H1 (cell line): ENCODE measurements around the gene GFM1. TPM values are rescaled to one million over a fixed set of nuclear protein-coding genes. Genes with fewer than 3 reads are reported as not detected.

Experiments
- CTCF ChIA-PET: fragments of 300-600 bp; sonication (Branson Sonifier 250); formaldehyde crosslinking; loops from one replicate; lab custom pipeline; 2021; ENCODE audit not compliant: partially characterized antibody; lab: Charles Lee
- POLR2A ChIA-PET: fragments of 300-600 bp; sonication (Branson Sonifier 250); formaldehyde crosslinking; loops from one replicate; lab custom pipeline; 2021; ENCODE audit warnings: inconsistent platforms; ENCODE audit not compliant: partially characterized antibody; lab: Charles Lee
- DNase-seq, 2 experiments: peaks; one replicate each; pipeline versions ENCODE4 v3.0.0 to v3.0.0-alpha.2; 2010 to 2022; ENCODE audit warnings: low spot score in 2 of 2, low read depth in 1 of 2, mixed read lengths in 1 of 2
- FAIRE-seq: peaks from 2 replicates; lab custom pipeline; 2011; peaks lifted over from hg19 to GRCh38; lab: Jason Lieb, UNC
- H2AFZ ChIP-seq: 2 replicates; pipeline ENCODE4 v1.8.1; 2012; ENCODE audit warnings: low read length, inconsistent platforms
- H2AK5ac ChIP-seq: 2 replicates; pipeline ENCODE4 v1.6.1; 2013; ENCODE audit warnings: low read depth, low read length
- H2BK120ac ChIP-seq: replicated peaks from 2 replicates; pipeline ENCODE3; 2013; ENCODE audit warnings: low read depth, low read length, inconsistent platforms
- H2BK12ac ChIP-seq: 2 replicates; pipeline ENCODE4 v1.6.1; 2013; ENCODE audit warnings: low read depth, low read length
- H2BK15ac ChIP-seq: 2 replicates; pipeline ENCODE4 v1.6.1; 2013; ENCODE audit warnings: low read length
- H2BK20ac ChIP-seq: 2 replicates; pipeline ENCODE4 v1.6.1; 2013; ENCODE audit warnings: low read length
- H2BK5ac ChIP-seq: 2 replicates; pipeline ENCODE4 v1.6.1; 2013; ENCODE audit warnings: low read depth, low read length
- H3K14ac ChIP-seq: 2 replicates; pipeline ENCODE4 v1.6.1; 2013; ENCODE audit warnings: inconsistent platforms; ENCODE audit not compliant: insufficient read length
- H3K18ac ChIP-seq: 2 replicates; pipeline ENCODE4 v1.6.1; 2013; ENCODE audit warnings: low read length; ENCODE audit errors: extremely low read depth
- H3K23ac ChIP-seq: 2 replicates; pipeline ENCODE4 v1.6.1; 2013; ENCODE audit warnings: inconsistent platforms; ENCODE audit not compliant: insufficient read length
- H3K23me2 ChIP-seq: 2 replicates; pipeline ENCODE4 v1.6.1; 2013; ENCODE audit warnings: low read depth, low read length
- H3K27ac ChIP-seq: 2 replicates; pipeline ENCODE4 v1.6.1; 2011; ENCODE audit warnings: low read depth, low read length, inconsistent platforms
- H3K27me3 ChIP-seq, 4 experiments: replicated peaks in 1 of 4; 1 replicate in 1 of 4; 2 replicates in 3 of 4; pipeline versions ENCODE4 v1.6.1 to v1.8.1; 2011 to 2013; ENCODE audit warnings: low read length in 3 of 4, mild to moderate bottlenecking in 3 of 4, inconsistent platforms in 2 of 4, mixed read lengths in 2 of 4, moderate library complexity in 1 of 4; ENCODE audit not compliant: control insufficient read depth in 3 of 4, insufficient read depth in 3 of 4; ENCODE audit errors: extremely low read depth in 1 of 4
- H3K36me3 ChIP-seq, 4 experiments: 2 replicates each; pipeline versions ENCODE4 v1.6.1 to v1.8.1; 2011 to 2013; ENCODE audit warnings: mild to moderate bottlenecking in 4 of 4, low read length in 3 of 4, moderate library complexity in 2 of 4, control low read depth in 1 of 4, inconsistent platforms in 1 of 4; ENCODE audit not compliant: insufficient read depth in 4 of 4, control insufficient read depth in 2 of 4
- H3K4ac ChIP-seq: replicated peaks from 2 replicates; pipeline ENCODE3; 2013; ENCODE audit warnings: low read length, low read depth, mixed read lengths, inconsistent platforms; ENCODE audit not compliant: insufficient read length
- H3K4me1 ChIP-seq, 4 experiments: replicated peaks in 1 of 4; 1 replicate in 1 of 4; 2 replicates in 3 of 4; pipeline versions ENCODE4 v1.6.1 to v1.8.1; 2011 to 2013; ENCODE audit warnings: low read length in 3 of 4, inconsistent platforms in 2 of 4, mixed read lengths in 1 of 4; ENCODE audit not compliant: insufficient read depth in 4 of 4, control insufficient read depth in 3 of 4
- H3K4me2 ChIP-seq, 2 experiments: 2 replicates each; pipeline versions ENCODE4 v1.6.1 to v1.8.1; 2011 to 2013; ENCODE audit warnings: low read depth in 2 of 2, low read length in 2 of 2, control low read depth in 1 of 2, inconsistent platforms in 1 of 2, mild to moderate bottlenecking in 1 of 2; ENCODE audit not compliant: insufficient read depth in 1 of 2
- H3K4me3 ChIP-seq, 4 experiments: fragments of 200-600, 300-600 bp in 1 of 4; sonication (generic), shearing (Covaris generic), sonication (Bioruptor Twin) in 1 of 4; 2 replicates each; pipeline versions ENCODE4 v1.5.1 to v1.8.1; 2011 to 2016; ENCODE audit warnings: low read length in 4 of 4, low read depth in 3 of 4, control low read depth in 2 of 4, inconsistent platforms in 2 of 4, mild to moderate bottlenecking in 2 of 4, mixed read lengths in 1 of 4, moderate library complexity in 1 of 4; ENCODE audit not compliant: insufficient read depth in 2 of 4; ENCODE audit errors: extremely low read depth in 1 of 4
- H3K56ac ChIP-seq: replicated peaks from 2 replicates; pipeline ENCODE3; 2013; ENCODE audit warnings: low read depth, mild to moderate bottlenecking, mixed read lengths, low read length, inconsistent platforms; ENCODE audit not compliant: insufficient read length
- H3K79me1 ChIP-seq: 2 replicates; pipeline ENCODE4 v1.6.1; 2013; ENCODE audit warnings: low read depth, low read length, control low read depth
- H3K79me2 ChIP-seq, 2 experiments: 2 replicates each; pipeline versions ENCODE4 v1.6.1 to v1.8.1; 2012 to 2013; ENCODE audit warnings: low read length in 2 of 2, mild to moderate bottlenecking in 2 of 2, inconsistent platforms in 1 of 2; ENCODE audit not compliant: insufficient read depth in 2 of 2, control insufficient read depth in 1 of 2
- H3K9ac ChIP-seq, 4 experiments: replicated peaks in 1 of 4; 1 replicate in 1 of 4; 2 replicates in 3 of 4; pipeline versions ENCODE4 v1.6.1 to v1.8.1; 2011 to 2013; ENCODE audit warnings: low read depth in 3 of 4, low read length in 3 of 4, control low read depth in 2 of 4, mild to moderate bottlenecking in 2 of 4, moderate library complexity in 2 of 4, inconsistent platforms in 1 of 4; ENCODE audit errors: extremely low read depth in 1 of 4
- H3K9me3 ChIP-seq, 2 experiments: 2 replicates each; pipeline versions ENCODE4 v1.6.1 to v1.8.1; 2012 to 2013; ENCODE audit warnings: mild to moderate bottlenecking in 2 of 2, moderate library complexity in 2 of 2, control low read depth in 1 of 2, inconsistent platforms in 1 of 2, low read depth in 1 of 2, low read length in 1 of 2, mixed read lengths in 1 of 2; ENCODE audit not compliant: insufficient read depth in 2 of 2
- H4K20me1 ChIP-seq, 2 experiments: replicated peaks in 1 of 2; 2 replicates each; pipeline versions ENCODE3 to v1.8.1; 2011 to 2013; ENCODE audit warnings: inconsistent platforms in 2 of 2, low read length in 2 of 2, mild to moderate bottlenecking in 1 of 2; ENCODE audit not compliant: insufficient read depth in 2 of 2, control insufficient read depth in 1 of 2
- H4K5ac ChIP-seq: 2 replicates; pipeline ENCODE4 v1.6.1; 2013; ENCODE audit warnings: low read length, low read depth, mixed read lengths, inconsistent platforms; ENCODE audit not compliant: insufficient read length
- H4K8ac ChIP-seq: 2 replicates; pipeline ENCODE4 v1.8.0; 2013; ENCODE audit warnings: mild to moderate bottlenecking, moderate library complexity, low read length, inconsistent platforms; ENCODE audit not compliant: insufficient read depth; ENCODE audit errors: extremely low read depth
- H4K91ac ChIP-seq: replicated peaks from 2 replicates; pipeline ENCODE3; 2013; ENCODE audit warnings: low read length, mixed read lengths, inconsistent platforms; ENCODE audit not compliant: insufficient read length
- BACH1 ChIP-seq: IDR thresholded peaks from 2 replicates; pipeline ENCODE4 v1.6.1; 2012; ENCODE audit warnings: low read length, improper control_type of control experiment
- BCL11A ChIP-seq, 2 experiments: IDR thresholded peaks; one replicate each; pipeline ENCODE4 v1.6.1; 2011; ENCODE audit warnings: low read depth in 2 of 2, low read length in 2 of 2, mild to moderate bottlenecking in 2 of 2
- BRCA1 ChIP-seq: IDR thresholded peaks from 2 replicates; pipeline ENCODE4 v1.6.1; 2012; ENCODE audit warnings: low read depth, low read length, improper control_type of control experiment
- CBX5 ChIP-seq: fragments of 300-800, 300-1000 bp; sonication (generic); IDR thresholded peaks from 2 replicates; pipeline ENCODE4 v1.7.1; 2016; ENCODE audit warnings: antibody characterized with exemption, low read length, low read depth
- CBX8 ChIP-seq: fragments of 300-800, 300-1000 bp; sonication (generic); IDR thresholded peaks from 2 replicates; pipeline ENCODE4 v1.7.1; 2016; ENCODE audit warnings: low read depth, low read length, borderline replicate concordance
- CEBPB ChIP-seq: IDR thresholded peaks from 2 replicates; pipeline ENCODE4 v1.6.1; 2012; ENCODE audit warnings: low read depth, low read length
- CHD2 ChIP-seq: IDR thresholded peaks from 2 replicates; pipeline ENCODE4 v1.6.1; 2012; ENCODE audit warnings: low read length, improper control_type of control experiment
- NANOG ChIP-seq: IDR thresholded peaks from 2 replicates; pipeline ENCODE4 v1.6.1; 2011; ENCODE audit warnings: low read length, low read depth, mild to moderate bottlenecking, inconsistent platforms; ENCODE audit not compliant: insufficient read depth, poor library complexity, severe bottlenecking
- NRF1 ChIP-seq: IDR thresholded peaks from 2 replicates; pipeline ENCODE4 v1.6.1; 2011; ENCODE audit warnings: mild to moderate bottlenecking, low read depth, low read length, improper control_type of control experiment
- RNF2 ChIP-seq: fragments of 200-900, 300-1000 bp; sonication (generic); IDR thresholded peaks from 2 replicates; pipeline ENCODE4 v1.7.1; 2016; ENCODE audit warnings: borderline replicate concordance, low read depth, mild to moderate bottlenecking, antibody characterized with exemption, low read length; ENCODE audit not compliant: poor library complexity, severe bottlenecking; ENCODE audit errors: missing control alignments
- SAP30 ChIP-seq: fragments of 300-600 bp; sonication (generic); IDR thresholded peaks from 2 replicates; pipeline ENCODE4 v1.7.1; 2012; ENCODE audit warnings: low read length, moderate library complexity, mild to moderate bottlenecking, inconsistent platforms; ENCODE audit not compliant: insufficient read depth, insufficient replicate concordance
- SIX5 ChIP-seq: IDR thresholded peaks from 2 replicates; pipeline ENCODE4 v1.6.1; 2011; ENCODE audit warnings: mild to moderate bottlenecking, low read depth, low read length
- SP4 ChIP-seq: IDR thresholded peaks from 2 replicates; pipeline ENCODE4 v1.6.1; 2012; ENCODE audit warnings: low read length, inconsistent platforms
- TAF1 ChIP-seq: IDR thresholded peaks from 2 replicates; pipeline ENCODE4 v1.6.1; 2011; ENCODE audit warnings: mild to moderate bottlenecking, low read depth, low read length
- TBP ChIP-seq: IDR thresholded peaks from 2 replicates; pipeline ENCODE4 v1.6.1; 2011; ENCODE audit warnings: low read depth, low read length, improper control_type of control experiment
- TCF12 ChIP-seq: IDR thresholded peaks from 2 replicates; pipeline ENCODE4 v1.6.1; 2011; ENCODE audit warnings: low read depth, mild to moderate bottlenecking, low read length
- WGBS, 2 experiments: shearing (Covaris generic) in 1 of 2; methylation state at CpG; one replicate each; pipeline versions ENCODE4 v1.1.6 to v1.1.7; 2013 to 2015; ENCODE audit warnings: low lambda C conversion rate in 2 of 2, mixed read lengths in 2 of 2, inconsistent platforms in 1 of 2, low coverage in 1 of 2, missing lambda C conversion rate in 1 of 2; ENCODE audit not compliant: insufficient replicate concordance in 2 of 2, insufficient coverage in 1 of 2, insufficient read length in 1 of 2; ENCODE audit errors: extremely low coverage in 1 of 2, missing lambda C conversion rate in 1 of 2; 5-methylcytosine and 5-hydroxymethylcytosine counted together
- polyA plus RNA-seq, 7 experiments: library from polyadenylated mRNA; depleted of rRNA in 3 of 7; stranded (reverse) in 5 of 7; unstranded in 2 of 7; fragments of >200 nt in 5 of 7; fragments of 200-250 nt in 2 of 7; gene quantifications; 1 replicate in 5 of 7; 2 replicates in 1 of 7; 4 replicates in 1 of 7; pipeline versions ENCODE4 v1.2.1 to v1.2.3, GENCODE V29; 2011 to 2013; ENCODE audit warnings: missing spikeins in 2 of 7, mixed read lengths in 2 of 7
- total RNA-seq: library from RNA; stranded (reverse); fragmentation: NEBNext Ultra II Directional; extraction: Animal tissue kit (Norgen Biotek cat#: 25700); gene quantifications from 2 replicates; pipeline ENCODE4 v1.2.1, GENCODE V29; 2021

The GFM1 gene
- total and polyA plus RNA-seq, 2 of the 8 experiments (the other 6 are each of a cell fraction or from before 2014, with no cell fraction given), result 10.9 to 45.3 TPM

GRCh38 chr3:158733656-158734055 is 89.3 kb downstream of the GFM1 start:
- no peak overlapping the region for H3K4me3 ChIP-seq
- DNase-seq (no peak), FAIRE-seq (no peak)
- no peak overlapping the region for H3K23ac ChIP-seq
- POLR2A ChIA-PET, result no interaction called here
- no peak overlapping the region for H2BK20ac ChIP-seq
- H3K9me3 ChIP-seq, result peaks cover 4 to 5% of the 10 kb centered on the region in 2 experiments; a peak in 1 of 4 replicates
- no peak overlapping the region for H3K56ac ChIP-seq
- H4K8ac ChIP-seq, result no peak overlapping the region
- H3K79me2 ChIP-seq, result no peaks in the 10 kb centered on the region
- H3K23me2 ChIP-seq, result peaks cover 13% of the 10 kb centered on the region; the same call in 1 of the 2 replicates
- no peak overlapping the region for H3K18ac ChIP-seq
- H3K4me1 ChIP-seq, result peaks cover 0 to 7% (median 5%) of the 10 kb centered on the region in 4 experiments; a peak in 5 of 7 replicates
- H4K5ac ChIP-seq, result no peak overlapping the region
- no peak overlapping the region for H2AK5ac ChIP-seq
- H3K79me1 ChIP-seq, result no peaks in the 10 kb centered on the region
- CTCF ChIA-PET, result no interaction called here
- 84% methylated on average over 3 of the region's 3 CpGs; no CpG with 5 or more reads in 1 of the 2 experiments for WGBS, 2 experiments
- no peaks in the 10 kb centered on the region for H3K36me3 ChIP-seq
- H2AFZ ChIP-seq, result no peak overlapping the region
- H3K14ac ChIP-seq, result no peak overlapping the region
- no peak overlapping the region for H2BK12ac ChIP-seq
- H3K4ac ChIP-seq, result no peak overlapping the region
- peaks cover 0 to 18% (median 8%) of the 10 kb centered on the region in 4 experiments; a peak in 6 of 7 replicates for H3K27me3 ChIP-seq
- no peak overlapping the region for H2BK15ac ChIP-seq
- no peak overlapping the region; a peak in 1 of 4 replicates for H3K4me2 ChIP-seq
- H2BK5ac ChIP-seq, result no peak overlapping the region
- H3K9ac ChIP-seq, result no peak overlapping the region
- H4K20me1 ChIP-seq, result no peaks in the 10 kb centered on the region
- no peak overlapping the region for H3K27ac ChIP-seq
- H4K91ac ChIP-seq, result no peak overlapping the region
- no peak overlapping the region for H2BK120ac ChIP-seq
- no peak for TF ChIP-seq TAF1
- no peak for TF ChIP-seq NANOG
- no peak for TF ChIP-seq BACH1
- no peak for TF ChIP-seq SP4
- no peak for TF ChIP-seq SAP30
- no peak for TF ChIP-seq CHD2
- TF ChIP-seq TBP, result no peak
- TF ChIP-seq BCL11A (IDR thresholded peaks at IDR 0.05; ENCODE audit: low read depth in 2 of 2, low read length in 2 of 2), result no peak
- TF ChIP-seq CBX8, result no peak
- no peak for TF ChIP-seq BRCA1
- TF ChIP-seq NRF1, result no peak
- no peak for TF ChIP-seq CEBPB
- TF ChIP-seq RNF2, result no peak
- no peak for TF ChIP-seq CBX5
- no peak for TF ChIP-seq TCF12
- TF ChIP-seq SIX5, result no peak
